Nasal cavity respiratory epithelium epithelial cell of viscerocranial mucosa (primary cell): ENCODE data around the gene WNT2. TPM values are rescaled to one million over a fixed set of nuclear protein-coding genes. Genes with fewer than 3 reads are reported as not detected.

Experiments used
- total RNA-seq: library from RNA; depleted of rRNA; stranded (reverse); fragments of >200 nt; gene quantifications from 2 replicates; pipeline ENCODE4 v1.2.3, GENCODE V29; 2014

Gene WNT2
- total RNA-seq: not detected in 2 replicates

DNA sequence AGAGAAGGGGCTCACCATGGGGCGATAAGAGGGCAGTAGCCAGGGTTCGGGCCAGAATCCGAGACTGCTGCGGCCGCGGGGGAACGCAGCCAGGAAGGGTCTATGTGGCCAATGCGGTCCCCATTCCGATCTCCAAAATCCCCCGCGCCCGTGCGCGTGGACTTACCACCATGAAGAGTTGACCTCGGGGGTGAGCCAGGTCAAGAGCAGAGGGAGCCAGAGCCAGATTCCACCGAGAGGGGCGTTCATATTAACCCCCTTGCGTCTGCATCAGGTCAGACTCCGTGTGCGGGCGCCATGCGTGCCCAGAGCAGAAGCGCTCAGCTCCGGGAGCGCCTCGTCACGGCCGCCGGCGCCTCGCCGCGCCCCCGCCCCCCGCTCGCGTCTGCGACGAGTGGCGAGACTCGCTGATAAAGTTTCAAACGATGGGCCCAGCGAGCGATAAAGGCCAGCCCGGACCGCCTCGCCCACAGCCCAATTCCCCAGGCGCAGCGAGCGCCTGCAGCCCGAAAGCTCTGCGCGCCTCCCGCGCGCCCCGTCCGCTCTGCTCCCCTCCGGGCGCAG lies at the start of gene WNT2:
Gene WNT2 (minus strand): TSS at position 318 of the 564 bp plus-strand sequence. CDS start 69 bp downstream, at position 249.

Other genes with a start within 250 kb of the WNT2 start
- gene ASZ1, start 104.4 kb upstream of the WNT2 start, total RNA-seq: not detected in 2 replicates
- gene CFTR, start 157.0 kb upstream of the WNT2 start, total RNA-seq: 0.93 TPM in 1 of 2 replicates, not detected in the other